Thyroid gland (tissue), 4 donors: ENCODE data around the gene OCA2.

Experiments used
- CTCF ChIP-seq, 6 experiments: fragments of 200-600 bp in 3 of 6; fragments of 450-650 bp in 3 of 6; sonication (generic) in 3 of 6; IDR thresholded peaks; one replicate each; pipeline ENCODE4 v1.5.1; 2016 to 2019; ENCODE audit warnings: antibody characterized with exemption in 6 of 6, mild to moderate bottlenecking in 2 of 6, inconsistent platforms in 1 of 6, moderate library complexity in 1 of 6
- POLR2A ChIP-seq, 2 donors: fragments of 450-650 bp; IDR thresholded peaks; one replicate each; pipeline ENCODE4 v1.6.1; 2017; ENCODE audit warnings: antibody characterized with exemption in 2 of 2, mild to moderate bottlenecking in 2 of 2, moderate library complexity in 1 of 2

- no peak for TF ChIP-seq CTCF (IDR thresholded peaks at IDR 0.05)
- TF ChIP-seq POLR2A (IDR thresholded peaks at IDR 0.05), result no peak
Measured at GRCh38 chr15:27744641-27745040, 354.5 kb downstream of the OCA2 start.
